WTC11 (cell line): ENCODE measurements around the gene TLR10. TPM values are rescaled to one million over a fixed set of nuclear protein-coding genes. Genes with fewer than 3 reads are reported as not detected.
A peak's percentile ranks its signal among the peaks of the same experiment; 100 is the strongest.

ENCODE experiments used
- ATAC-seq: fragments of 200-7000 bp; cut with Tn5 transposase; 2 replicates; pipeline ENCODE4 v1.10.0; 2021; ENCODE audit warnings: mild to moderate bottlenecking, moderate library complexity
- CTCF ChIA-PET: fragments of 300-600 bp; sonication (Branson Sonifier 250); formaldehyde crosslinking; loops from one replicate; lab custom pipeline; 2021; ENCODE audit warnings: antibody characterized with exemption; lab: Charles Lee
- POLR2A ChIA-PET: fragments of 350-600 bp; sonication (Branson Sonifier 250); formaldehyde crosslinking; loops from one replicate; lab custom pipeline; 2021; ENCODE audit warnings: antibody characterized with exemption; lab: Charles Lee
- DNase-seq: peaks from one replicate; pipeline ENCODE4 v3.0.0; 2021; ENCODE audit warnings: low spot score
- H3K27ac Mint-ChIP-seq: 2 replicates; pipeline ENCODE4 v1.8.0; 2021; ENCODE audit warnings: mixed read lengths
- H3K27me3 Mint-ChIP-seq: 2 replicates; pipeline ENCODE4 v1.8.0; 2021; ENCODE audit warnings: low read depth, mild to moderate bottlenecking, moderate library complexity, mixed read lengths
- H3K36me3 Mint-ChIP-seq: 2 replicates; pipeline ENCODE4 v1.8.0; 2021; ENCODE audit warnings: mixed read lengths
- H3K4me1 Mint-ChIP-seq: 2 replicates; pipeline ENCODE4 v1.8.0; 2022; ENCODE audit warnings: mixed read lengths
- H3K4me3 Mint-ChIP-seq: 2 replicates; pipeline ENCODE4 v1.8.0; 2021; ENCODE audit warnings: mild to moderate bottlenecking, moderate library complexity, mixed read lengths
- H3K9me3 Mint-ChIP-seq: 2 replicates; pipeline ENCODE4 v1.8.0; 2021; ENCODE audit warnings: mixed read lengths
- CREB1 ChIP-seq: sonication (generic); formaldehyde crosslinking; IDR thresholded peaks from 2 replicates; pipeline ENCODE4 v1.8.0; 2023; ENCODE audit warnings: mild to moderate bottlenecking, missing genetic modification reagents
- ELF4 ChIP-seq: sonication (generic); formaldehyde crosslinking; IDR thresholded peaks from 2 replicates; pipeline ENCODE4 v1.8.1; 2022; ENCODE audit warnings: low read depth, mild to moderate bottlenecking, moderate library complexity, missing genetic modification reagents
- ESRRA ChIP-seq: sonication (generic); formaldehyde crosslinking; IDR thresholded peaks from 2 replicates; pipeline ENCODE4 v1.8.1; 2022; ENCODE audit warnings: mild to moderate bottlenecking, missing genetic modification reagents, borderline replicate concordance
- ETV6 ChIP-seq: sonication (generic); formaldehyde crosslinking; IDR thresholded peaks from 2 replicates; pipeline ENCODE4 v1.8.1; 2022; ENCODE audit warnings: mild to moderate bottlenecking, missing genetic modification reagents
- FOXP1 ChIP-seq: sonication (generic); formaldehyde crosslinking; IDR thresholded peaks from 2 replicates; pipeline ENCODE4 v1.8.0; 2022; ENCODE audit warnings: missing genetic modification reagents, mild to moderate bottlenecking, moderate library complexity, borderline replicate concordance
- IRF2 ChIP-seq: sonication (generic); formaldehyde crosslinking; IDR thresholded peaks from 2 replicates; pipeline ENCODE4 v1.8.0; 2022; ENCODE audit warnings: low read depth, missing genetic modification reagents, borderline replicate concordance
- JAZF1 ChIP-seq: fragments of 250-450 bp; sonication (Bioruptor Pico); IDR thresholded peaks from 2 replicates; pipeline ENCODE4 v1.9.0; 2021; ENCODE audit warnings: moderate library complexity, mild to moderate bottlenecking, inconsistent platforms
- NR3C1 ChIP-seq: sonication (generic); formaldehyde crosslinking; conservative IDR thresholded peaks from 2 replicates; pipeline ENCODE4 v1.8.1; 2023; ENCODE audit warnings: low read depth, mild to moderate bottlenecking, missing genetic modification reagents
- PRRX2 ChIP-seq: fragments of 250-450 bp; sonication (Bioruptor Pico); IDR thresholded peaks from 2 replicates; pipeline ENCODE4 v1.8.0; 2021; ENCODE audit warnings: mild to moderate bottlenecking
- SMAD4 ChIP-seq: sonication (generic); formaldehyde crosslinking; IDR thresholded peaks from 2 replicates; pipeline ENCODE4 v1.8.0; 2022; ENCODE audit warnings: mild to moderate bottlenecking, missing genetic modification reagents
- TEAD4 ChIP-seq: sonication (generic); formaldehyde crosslinking; IDR thresholded peaks from 2 replicates; pipeline ENCODE4 v1.8.0; 2022; ENCODE audit warnings: mild to moderate bottlenecking, missing genetic modification reagents
- USF1 ChIP-seq: sonication (generic); formaldehyde crosslinking; IDR thresholded peaks from 2 replicates; pipeline ENCODE4 v1.8.0; 2022; ENCODE audit warnings: mild to moderate bottlenecking, missing genetic modification reagents
- USF2 ChIP-seq: sonication (generic); formaldehyde crosslinking; IDR thresholded peaks from 2 replicates; pipeline ENCODE4 v1.8.1; 2023; ENCODE audit warnings: mild to moderate bottlenecking, missing genetic modification reagents, moderate library complexity
- ZNF121 ChIP-seq: sonication (generic); formaldehyde crosslinking; IDR thresholded peaks from 2 replicates; pipeline ENCODE4 v1.8.0; 2023; ENCODE audit warnings: missing genetic modification reagents
- ZNF416 ChIP-seq: fragments of 250-450 bp; sonication (Bioruptor Pico); IDR thresholded peaks from 2 replicates; pipeline ENCODE4 v1.9.0; 2021; ENCODE audit warnings: mild to moderate bottlenecking, inconsistent platforms
- ZNF423 ChIP-seq: fragments of 250-450 bp; sonication (Bioruptor Pico); IDR thresholded peaks from 2 replicates; pipeline ENCODE4 v2.1.2; 2022; ENCODE audit warnings: mild to moderate bottlenecking, moderate library complexity
- ZNF425 ChIP-seq: fragments of 250-450 bp; sonication (Bioruptor Pico); conservative IDR thresholded peaks from 2 replicates; pipeline ENCODE4 v1.9.0; 2021; ENCODE audit warnings: mild to moderate bottlenecking
- total RNA-seq: library from RNA; stranded (reverse); gene quantifications from 3 replicates; pipeline ENCODE4 v1.2.3, GENCODE V29; 2021
- TF ChIP-seq, protein P1 (sequence below): fragments of 250-450 bp; sonication (Bioruptor Pico); IDR thresholded peaks from 2 replicates; pipeline ENCODE4 v2.1.2; 2022; ENCODE audit warnings: mild to moderate bottlenecking, moderate library complexity
- TF ChIP-seq, protein P2 (sequence below): sonication (generic); formaldehyde crosslinking; conservative IDR thresholded peaks from 2 replicates; pipeline ENCODE4 v1.8.1; 2022; ENCODE audit warnings: mild to moderate bottlenecking, missing genetic modification reagents
- TF ChIP-seq, protein P3 (sequence below): sonication (generic); formaldehyde crosslinking; IDR thresholded peaks from 2 replicates; pipeline ENCODE4 v1.8.1; 2022; ENCODE audit warnings: mild to moderate bottlenecking, moderate library complexity, missing genetic modification reagents

TLR10 gene
- total RNA-seq, 1 experiment from 2014 or later = not detected

- TF ChIP-seq, protein P1, sequence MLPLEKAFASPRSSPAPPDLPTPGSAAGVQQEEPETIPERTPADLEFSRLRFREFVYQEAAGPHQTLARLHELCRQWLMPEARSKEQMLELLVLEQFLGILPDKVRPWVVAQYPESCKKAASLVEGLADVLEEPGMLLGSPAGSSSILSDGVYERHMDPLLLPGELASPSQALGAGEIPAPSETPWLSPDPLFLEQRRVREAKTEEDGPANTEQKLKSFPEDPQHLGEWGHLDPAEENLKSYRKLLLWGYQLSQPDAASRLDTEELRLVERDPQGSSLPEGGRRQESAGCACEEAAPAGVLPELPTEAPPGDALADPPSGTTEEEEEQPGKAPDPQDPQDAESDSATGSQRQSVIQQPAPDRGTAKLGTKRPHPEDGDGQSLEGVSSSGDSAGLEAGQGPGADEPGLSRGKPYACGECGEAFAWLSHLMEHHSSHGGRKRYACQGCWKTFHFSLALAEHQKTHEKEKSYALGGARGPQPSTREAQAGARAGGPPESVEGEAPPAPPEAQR (CRISPR knock-in tag) = no peak
- no peak for TF ChIP-seq ZNF121
Observed at GRCh38 chr4:38804654-38805295, 22.0 kb upstream of the TLR10 start, which contains the start of gene TLR1 (continued).

DNA sequence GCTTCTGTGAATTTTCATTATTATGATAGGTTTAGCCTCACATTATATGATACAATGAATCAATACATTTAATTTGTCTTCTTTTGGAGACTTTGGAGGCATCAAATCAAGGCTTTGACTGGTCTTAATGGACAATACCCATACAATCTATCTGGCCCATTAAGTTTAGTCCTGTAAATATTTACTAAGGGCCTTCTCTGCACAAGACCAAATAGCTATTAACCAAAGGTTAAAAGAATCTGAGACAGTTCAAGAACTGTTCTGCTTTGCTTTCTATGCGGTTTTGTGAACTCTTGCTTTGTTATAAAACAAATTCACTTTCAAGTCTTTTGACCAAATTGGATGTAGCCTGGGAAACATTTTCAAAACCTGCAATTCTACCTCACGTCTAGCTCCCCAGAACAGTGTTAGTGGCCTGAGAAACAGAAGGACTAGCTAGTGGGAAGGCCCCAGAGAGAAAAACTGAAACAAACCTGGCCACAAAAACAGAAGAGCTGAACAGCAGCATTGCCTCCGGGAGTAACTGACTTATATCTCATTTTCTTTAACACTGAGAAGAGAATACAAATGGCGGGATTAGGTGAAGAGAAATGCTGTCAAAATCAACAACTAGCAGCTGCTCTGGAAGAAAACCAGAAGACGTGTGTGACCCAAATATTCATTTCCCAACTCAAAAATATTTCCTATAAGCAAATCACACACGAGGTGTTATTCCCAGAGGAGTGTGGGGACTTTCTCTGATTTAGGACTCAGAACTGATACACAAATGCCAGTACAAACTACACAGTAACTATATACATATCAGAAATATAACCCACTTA is 21.3 kb upstream of the TLR10 start:
- no peak for ATAC-seq
- ChIA-PET POLR2A (no interaction called here), CTCF (interaction anchor here (1.0 to 1.9 kb wide), 4 partner anchors 13 to 44 kb away, joined by 3 to 10 read pairs (median 6); partner anchors contain the start of gene TLR10)
- DNase-seq = no peak
- no peak for TF ChIP-seq SMAD4 (CRISPR knock-in tag)
- H3K27me3 Mint-ChIP-seq = no peaks in the 10 kb centered on the region; the same call in 1 of the 2 replicates
- H3K9me3 Mint-ChIP-seq = peaks cover 40% of the 10 kb centered on the region
- H3K4me1 Mint-ChIP-seq = no peaks in the 10 kb centered on the region
- H3K27ac Mint-ChIP-seq = peak overlapping the region; percentile 30; the same call in 1 of the 2 replicates
- H3K36me3 Mint-ChIP-seq = peaks cover 16% of the 10 kb centered on the region
- H3K4me3 Mint-ChIP-seq = no peak overlapping the region

- ATAC-seq (no peak), DNase-seq (no peak)
- Mint-ChIP-seq H3K9me3 (peaks cover 42% of the 10 kb centered on the region), H3K27me3 (no peaks in the 10 kb centered on the region; the same call in 1 of the 2 replicates), H3K4me1 (no peaks in the 10 kb centered on the region), H3K27ac (no peak overlapping the region)
- POLR2A ChIA-PET = interaction anchor here (0.5 kb wide), 2 partner anchors 84 to 922 kb away, joined by 3 to 4 read pairs; no protein-coding TSS in a partner anchor
- no peak for TF ChIP-seq NR3C1 (CRISPR knock-in tag)
- no peak for TF ChIP-seq IRF2 (CRISPR knock-in tag)
- TF ChIP-seq ESRRA = no peak
- TF ChIP-seq USF1 (CRISPR knock-in tag) = no peak
- no peak for TF ChIP-seq PRRX2 (CRISPR knock-in tag)
- TF ChIP-seq ZNF416 (CRISPR knock-in tag) = no peak
- TF ChIP-seq ZNF121 = no peak
- TF ChIP-seq TEAD4 (CRISPR knock-in tag) = no peak
- TF ChIP-seq, protein P2, sequence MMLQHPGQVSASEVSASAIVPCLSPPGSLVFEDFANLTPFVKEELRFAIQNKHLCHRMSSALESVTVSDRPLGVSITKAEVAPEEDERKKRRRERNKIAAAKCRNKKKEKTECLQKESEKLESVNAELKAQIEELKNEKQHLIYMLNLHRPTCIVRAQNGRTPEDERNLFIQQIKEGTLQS (CRISPR knock-in tag) = no peak
- no peak for TF ChIP-seq ETV6 (CRISPR knock-in tag)
- TF ChIP-seq, protein P1 (CRISPR knock-in tag) = no peak
- no peak for TF ChIP-seq CREB1 (CRISPR knock-in tag)
- TF ChIP-seq ZNF423 = no peak
- no peak for TF ChIP-seq ZNF425 (CRISPR knock-in tag)
- no peak for TF ChIP-seq USF2 (CRISPR knock-in tag)
- no peak for TF ChIP-seq JAZF1
- no peak for TF ChIP-seq FOXP1
- TF ChIP-seq, protein P3, sequence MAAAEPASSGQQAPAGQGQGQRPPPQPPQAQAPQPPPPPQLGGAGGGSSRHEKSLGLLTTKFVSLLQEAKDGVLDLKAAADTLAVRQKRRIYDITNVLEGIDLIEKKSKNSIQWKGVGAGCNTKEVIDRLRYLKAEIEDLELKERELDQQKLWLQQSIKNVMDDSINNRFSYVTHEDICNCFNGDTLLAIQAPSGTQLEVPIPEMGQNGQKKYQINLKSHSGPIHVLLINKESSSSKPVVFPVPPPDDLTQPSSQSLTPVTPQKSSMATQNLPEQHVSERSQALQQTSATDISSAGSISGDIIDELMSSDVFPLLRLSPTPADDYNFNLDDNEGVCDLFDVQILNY = no peak
- no peak for TF ChIP-seq ELF4
- no peak for TF ChIP-seq SMAD4 (CRISPR knock-in tag)
- TF ChIP-seq, all 79 proteins: peak for 0
- CTCF ChIA-PET = interaction anchor here (0.6 to 1.9 kb wide), 3 partner anchors 20 to 624 kb away, joined by 4 to 10 read pairs (median 8); partner anchors contain the start of gene TLR10
- Mint-ChIP-seq H3K4me3 (no peak overlapping the region), H3K36me3 (peaks cover 16% of the 10 kb centered on the region)
Observed at GRCh38 chr4:38802561-38803355, 20.0 kb upstream of the TLR10 start.
